ENCODE measurements around the gene CHMP1A.

GRCh38 chr16:89661215-89661614 is 3.7 kb upstream of the CHMP1A start:
- no peak for TF ChIP-seq CTCF (conservative IDR thresholded peaks at IDR 0.05 in 1 of 2, IDR thresholded peaks at IDR 0.05 in 1 of 2; ENCODE audit: low read depth in 1 of 2, low read length in 2 of 2)
- TF ChIP-seq EZH2 (IDR thresholded peaks at IDR 0.05; ENCODE audit: low read length, missing control alignments) = no peak
